Endothelial cell of umbilical vein (primary cell): ENCODE results near the gene SVIL.

Experiments used
- EZH2 ChIP-seq: IDR thresholded peaks from 2 replicates; pipeline ENCODE4 v1.6.1; 2012; ENCODE audit warnings: borderline replicate concordance, low read depth, mild to moderate bottlenecking, moderate library complexity, low read length, inconsistent platforms; ENCODE audit not compliant: severe bottlenecking
- FOS ChIP-seq: IDR thresholded peaks from 2 replicates; pipeline ENCODE4 v1.6.1; 2011; ENCODE audit warnings: mild to moderate bottlenecking, low read length, moderate library complexity, borderline replicate concordance; ENCODE audit not compliant: insufficient read depth
- GATA2 ChIP-seq: IDR thresholded peaks from 2 replicates; pipeline ENCODE4 v1.7.0; 2011; ENCODE audit warnings: low read depth, mild to moderate bottlenecking, moderate library complexity, mixed read lengths, low read length; ENCODE audit not compliant: insufficient read length, insufficient read depth
- JUN ChIP-seq: IDR thresholded peaks from 2 replicates; pipeline ENCODE4 v1.6.1; 2011; ENCODE audit warnings: borderline replicate concordance, low read depth; ENCODE audit not compliant: insufficient read length, insufficient read depth
- MYC ChIP-seq: IDR thresholded peaks from one replicate; pipeline ENCODE4 v1.6.1; 2011; ENCODE audit warnings: mild to moderate bottlenecking, low read depth, low read length
- POLR2A ChIP-seq: IDR thresholded peaks from 2 replicates; pipeline ENCODE4 v1.6.1; 2012; ENCODE audit warnings: low read depth, mild to moderate bottlenecking, control low read depth, low read length
- POLR2AphosphoS5 ChIP-seq: IDR thresholded peaks from 2 replicates; pipeline ENCODE4 v1.6.1; 2012; ENCODE audit warnings: low read depth, mild to moderate bottlenecking, control low read depth, low read length, moderate library complexity; ENCODE audit not compliant: insufficient read depth
- TF ChIP-seq, protein P1 (sequence below), 2 donors: IDR thresholded peaks; 1 replicate in 1 of 2; 2 replicates in 1 of 2; pipeline ENCODE4 v1.5.1; 2011; ENCODE audit warnings: low read length in 2 of 2, mild to moderate bottlenecking in 2 of 2, moderate library complexity in 2 of 2, control low read depth in 1 of 2, inconsistent platforms in 1 of 2, low read depth in 1 of 2; ENCODE audit not compliant: insufficient read depth in 1 of 2; ENCODE audit errors: extremely low read depth in 1 of 2
- TF ChIP-seq, protein P2 (sequence below): IDR thresholded peaks from 2 replicates; pipeline ENCODE4 v1.6.1; 2011; ENCODE audit not compliant: insufficient read depth, insufficient read length

DNA sequence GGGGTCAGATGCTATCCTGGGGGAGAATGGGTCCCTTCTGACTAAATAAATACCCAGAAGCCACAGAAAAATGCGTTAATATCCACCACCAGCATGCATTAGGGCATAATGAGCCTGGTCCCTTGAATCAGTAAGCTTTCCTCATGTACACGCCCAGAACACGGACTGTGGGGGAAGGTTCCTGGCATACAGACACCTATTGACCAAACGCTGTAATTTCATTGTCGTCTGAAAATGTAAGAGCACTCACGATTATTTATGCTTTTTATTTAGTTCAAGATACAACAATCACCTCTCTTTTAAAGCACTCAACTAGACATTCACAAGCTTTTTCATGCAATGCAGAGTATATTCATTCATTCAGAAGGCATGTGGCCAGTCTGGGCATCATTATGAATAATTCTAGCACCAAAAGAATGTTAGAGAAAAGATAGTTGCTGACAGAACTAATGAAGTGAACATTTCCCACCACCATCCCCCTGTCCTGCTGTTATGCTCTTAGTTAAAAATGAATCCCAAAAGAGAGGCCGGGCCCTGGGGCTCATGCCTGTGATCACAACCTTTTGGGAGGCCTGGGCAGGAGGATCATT, 101.0 kb downstream of the SVIL start:
- no peak for TF ChIP-seq JUN
- TF ChIP-seq, protein P1, sequence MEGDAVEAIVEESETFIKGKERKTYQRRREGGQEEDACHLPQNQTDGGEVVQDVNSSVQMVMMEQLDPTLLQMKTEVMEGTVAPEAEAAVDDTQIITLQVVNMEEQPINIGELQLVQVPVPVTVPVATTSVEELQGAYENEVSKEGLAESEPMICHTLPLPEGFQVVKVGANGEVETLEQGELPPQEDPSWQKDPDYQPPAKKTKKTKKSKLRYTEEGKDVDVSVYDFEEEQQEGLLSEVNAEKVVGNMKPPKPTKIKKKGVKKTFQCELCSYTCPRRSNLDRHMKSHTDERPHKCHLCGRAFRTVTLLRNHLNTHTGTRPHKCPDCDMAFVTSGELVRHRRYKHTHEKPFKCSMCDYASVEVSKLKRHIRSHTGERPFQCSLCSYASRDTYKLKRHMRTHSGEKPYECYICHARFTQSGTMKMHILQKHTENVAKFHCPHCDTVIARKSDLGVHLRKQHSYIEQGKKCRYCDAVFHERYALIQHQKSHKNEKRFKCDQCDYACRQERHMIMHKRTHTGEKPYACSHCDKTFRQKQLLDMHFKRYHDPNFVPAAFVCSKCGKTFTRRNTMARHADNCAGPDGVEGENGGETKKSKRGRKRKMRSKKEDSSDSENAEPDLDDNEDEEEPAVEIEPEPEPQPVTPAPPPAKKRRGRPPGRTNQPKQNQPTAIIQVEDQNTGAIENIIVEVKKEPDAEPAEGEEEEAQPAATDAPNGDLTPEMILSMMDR (IDR thresholded peaks at IDR 0.05; ENCODE audit: extremely low read depth in 1 of 2, insufficient read depth in 1 of 2, low read depth in 1 of 2, low read length in 2 of 2) = no peak
- no peak for TF ChIP-seq POLR2A
- TF ChIP-seq EZH2 = no peak
- TF ChIP-seq POLR2AphosphoS5 = no peak
- no peak for TF ChIP-seq GATA2
- TF ChIP-seq FOS = no peak
- TF ChIP-seq, protein P2, sequence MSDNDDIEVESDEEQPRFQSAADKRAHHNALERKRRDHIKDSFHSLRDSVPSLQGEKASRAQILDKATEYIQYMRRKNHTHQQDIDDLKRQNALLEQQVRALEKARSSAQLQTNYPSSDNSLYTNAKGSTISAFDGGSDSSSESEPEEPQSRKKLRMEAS = no peak
- TF ChIP-seq MYC = no peak
